SK-N-MC (cell line): Measurements from ENCODE around the gene SOX5.

Experiments
- EZH2 ChIP-seq: fragments of 200-600 bp; sonication (generic); IDR thresholded peaks from one replicate; pipeline ENCODE4 v1.6.1; 2017; ENCODE audit warnings: antibody characterized with exemption
- FOXP2 ChIP-seq: optimal IDR thresholded peaks from 2 replicates; pipeline ENCODE3; 2011; ENCODE audit warnings: mild to moderate bottlenecking, moderate library complexity; ENCODE audit not compliant: insufficient read depth; ENCODE audit errors: extremely low read length, control extremely low read depth
- POLR2AphosphoS5 ChIP-seq: IDR thresholded peaks from 2 replicates; pipeline ENCODE4 v1.6.1; 2012; ENCODE audit warnings: mild to moderate bottlenecking, low read depth, low read length, borderline replicate concordance

- TF ChIP-seq EZH2, result no peak
- TF ChIP-seq POLR2AphosphoS5, result no peak
- no peak for TF ChIP-seq FOXP2
These were observed 86.8 kb downstream of the SOX5 start for GRCh38 chr12:23862701-23863100.
